Activated CD8-positive, alpha-beta memory T cell treated with anti-CD3 and anti-CD28 coated beads for 4 hours (primary cell): ENCODE results near the gene DRGX.

Experiments used
- DNase-seq, 2 donors: peaks; one replicate each; pipeline ENCODE4 v3.0.0-alpha.2; 2020; ENCODE audit warnings: low read depth in 2 of 2

Gene DRGX

DNA sequence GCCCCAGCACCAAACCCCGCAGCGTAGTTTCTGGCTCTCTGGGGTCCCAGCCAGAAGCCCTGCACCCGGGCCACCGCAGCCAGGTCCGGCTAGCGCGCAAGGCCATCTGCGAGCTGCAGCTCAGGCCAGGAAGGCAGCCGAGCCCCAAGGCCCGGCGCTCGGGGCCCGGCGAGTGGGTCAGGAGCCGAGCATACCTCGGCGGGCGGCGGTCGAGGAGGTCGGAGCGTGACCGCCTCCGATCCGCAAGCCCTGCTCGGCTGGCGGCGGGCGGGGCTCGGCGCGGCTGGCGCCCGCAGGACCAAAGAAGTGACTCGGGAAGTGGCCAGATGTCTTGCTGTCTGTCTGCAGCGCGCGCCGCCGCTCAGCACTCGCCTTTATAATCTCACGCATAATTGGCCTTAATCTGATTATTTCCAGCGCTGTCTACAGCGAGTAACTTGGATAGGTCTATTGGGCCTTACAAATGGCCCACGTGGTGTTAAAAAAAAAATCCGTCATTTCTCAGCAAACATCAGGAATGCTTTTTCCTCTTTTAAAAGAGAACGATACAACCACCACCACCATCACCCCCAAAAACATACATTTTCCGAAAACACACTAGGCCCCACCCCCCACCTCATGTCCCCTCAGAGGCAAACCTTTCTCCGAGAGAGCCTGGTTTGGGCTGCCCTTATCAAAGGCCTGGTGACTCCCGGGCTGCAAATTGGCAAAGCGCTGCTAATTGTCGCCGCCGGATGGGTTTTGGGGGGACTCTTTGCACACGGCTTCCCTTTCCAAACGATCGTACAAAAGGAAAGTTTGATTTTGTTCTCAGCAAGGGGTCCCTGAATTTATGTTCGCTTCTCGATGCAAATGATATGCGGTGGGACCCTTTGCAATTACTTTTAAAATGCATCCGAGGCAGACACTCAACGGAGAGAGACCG is at the start of gene DRGX:
TSS of gene DRGX (minus strand) at position 349 of the 925 bp plus-strand sequence. CDS start 649 bp downstream, outside the sequence.
- no peak for DNase-seq

DNA sequence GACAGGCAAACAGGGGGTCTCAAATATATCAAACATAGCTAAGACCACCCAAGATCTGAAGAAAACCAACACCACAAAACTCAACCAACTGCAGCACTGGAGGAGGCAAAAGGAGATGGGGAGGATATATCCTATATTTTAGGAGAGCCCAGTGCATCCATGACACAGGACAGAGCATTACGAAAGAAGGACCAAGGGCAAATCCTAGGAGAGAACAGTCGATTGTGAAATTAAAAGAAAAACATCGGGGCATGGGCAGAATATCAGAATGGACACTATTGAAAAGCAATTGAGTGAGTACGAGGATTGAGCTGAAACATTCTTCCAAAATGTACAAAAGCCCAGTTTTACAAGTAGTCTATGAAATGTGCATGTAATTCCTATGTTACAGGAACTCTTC is 48.5 kb upstream of the DRGX start:
- DNase-seq, result no peak

DNA sequence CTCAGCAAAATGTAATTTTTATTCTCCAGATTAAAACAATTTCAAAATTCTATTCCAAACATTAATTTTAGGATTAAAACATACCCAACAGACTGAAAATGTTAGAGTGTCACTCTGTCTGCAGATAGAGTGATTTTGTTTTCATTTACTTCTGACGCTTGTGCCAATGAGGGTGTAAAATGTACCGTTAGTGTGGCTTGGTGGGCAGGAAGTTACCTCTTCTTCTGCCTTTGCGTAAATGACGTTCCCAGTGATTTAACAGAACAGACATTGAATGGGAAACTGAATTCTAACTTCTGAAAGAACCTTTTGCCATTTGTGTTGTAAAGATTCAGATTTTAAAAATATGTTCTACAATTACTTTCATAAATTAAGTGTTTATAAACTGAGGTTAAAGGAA is 47.0 kb upstream of the DRGX start:
- no peak for DNase-seq

DNA sequence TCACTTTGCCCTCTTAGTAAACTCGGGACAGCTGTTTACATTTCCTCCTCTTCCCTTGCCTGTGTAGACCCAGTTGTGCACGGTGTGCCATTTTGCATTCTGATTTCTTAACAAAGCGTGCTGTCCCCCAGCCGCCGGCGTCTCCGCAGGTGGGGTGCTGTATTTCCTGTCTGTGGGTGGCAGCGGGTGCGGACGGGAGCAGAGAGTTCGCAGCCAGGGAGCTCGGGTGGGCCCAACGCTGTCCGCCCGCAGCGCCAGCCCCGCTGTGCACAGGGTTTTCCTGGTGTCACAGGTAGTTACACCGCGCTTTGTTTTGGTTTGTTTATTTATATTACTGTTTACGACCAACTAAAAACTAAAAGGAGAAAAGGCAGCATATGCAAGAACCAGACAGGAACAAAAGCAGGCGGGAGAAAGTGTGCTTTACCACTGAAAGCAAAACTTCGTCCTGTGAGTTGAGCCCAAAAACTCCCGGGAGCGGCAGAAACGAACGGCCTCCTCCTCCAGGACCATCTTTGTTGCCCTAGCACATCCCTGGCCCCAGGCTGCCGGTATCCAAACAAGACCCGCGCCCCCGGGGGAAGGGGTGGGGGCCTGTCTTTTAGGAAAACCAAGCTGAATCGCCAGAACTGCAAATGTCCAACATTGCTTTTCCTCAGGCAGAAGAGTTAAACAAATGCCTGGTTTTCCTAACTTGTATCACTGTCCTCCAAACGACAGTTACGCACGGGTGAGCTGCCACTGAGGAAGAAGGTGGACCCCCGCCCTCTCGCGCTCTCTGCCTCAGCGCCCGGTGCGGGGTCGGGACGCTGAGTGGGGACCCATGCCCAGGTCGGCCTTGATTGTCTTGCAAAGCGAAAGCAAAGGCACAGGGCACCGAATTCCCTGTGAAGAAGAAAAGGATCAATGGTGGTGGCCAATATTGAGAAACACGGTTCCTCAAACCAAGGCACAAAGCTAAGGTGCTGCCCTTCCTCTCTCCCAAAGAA is 45.9 kb upstream of the DRGX start:
- DNase-seq, result no peak

DNA sequence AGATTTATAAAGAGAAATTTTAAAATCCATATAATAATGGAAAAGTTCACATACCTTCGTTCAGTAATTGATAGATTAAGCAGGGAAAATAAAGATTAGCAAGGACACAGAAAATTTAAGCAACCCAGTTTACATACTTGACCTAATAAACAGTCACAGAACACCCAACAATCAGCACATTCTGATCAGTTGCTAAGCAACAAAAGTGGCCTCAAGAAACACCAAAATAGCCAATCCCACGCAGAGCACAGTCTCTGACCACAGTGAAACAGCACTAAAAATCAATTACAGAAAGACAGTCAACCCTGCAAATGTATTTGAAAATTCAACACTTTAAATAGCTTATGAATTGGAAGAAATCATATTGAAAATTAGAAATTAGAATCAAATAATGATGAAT is 39.3 kb upstream of the DRGX start:
- no peak for DNase-seq

DNA sequence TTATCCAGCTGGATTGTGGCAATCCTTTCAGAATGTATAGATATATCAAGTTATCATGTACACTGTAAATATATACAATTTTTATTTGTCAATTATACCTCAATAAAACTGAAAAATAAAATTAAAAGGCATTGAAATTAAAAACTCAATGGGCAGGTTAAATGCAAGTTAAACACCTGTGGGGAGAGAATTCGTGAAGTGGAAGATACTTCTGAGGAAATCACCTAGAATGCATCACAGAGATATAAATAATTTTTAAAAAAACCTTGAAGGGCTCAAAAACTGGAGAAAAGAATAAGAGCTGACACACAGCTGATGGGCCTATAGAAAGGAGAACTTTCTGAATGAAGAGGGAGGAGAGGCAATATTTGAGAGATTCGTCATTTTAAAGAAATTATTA is 37.2 kb upstream of the DRGX start:
- DNase-seq, result no peak

DNA sequence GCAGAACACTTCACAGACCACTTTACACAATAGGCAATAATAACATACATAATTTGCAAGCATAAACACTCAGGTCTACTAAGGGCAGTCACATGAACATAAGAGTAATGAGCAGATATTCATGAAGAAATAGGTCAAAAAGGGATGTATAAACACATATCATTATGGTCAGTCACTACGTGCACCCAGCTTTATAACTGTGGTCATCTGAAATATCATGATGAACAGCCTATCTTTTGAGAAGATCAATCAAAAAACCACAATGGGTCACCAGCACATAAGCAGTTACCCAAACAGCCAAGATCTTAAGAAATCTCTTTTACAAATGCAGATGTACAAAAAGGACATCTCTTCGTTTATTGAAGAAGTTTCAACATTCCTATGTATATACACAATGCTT is 35.5 kb upstream of the DRGX start:
- DNase-seq, result no peak

DNA sequence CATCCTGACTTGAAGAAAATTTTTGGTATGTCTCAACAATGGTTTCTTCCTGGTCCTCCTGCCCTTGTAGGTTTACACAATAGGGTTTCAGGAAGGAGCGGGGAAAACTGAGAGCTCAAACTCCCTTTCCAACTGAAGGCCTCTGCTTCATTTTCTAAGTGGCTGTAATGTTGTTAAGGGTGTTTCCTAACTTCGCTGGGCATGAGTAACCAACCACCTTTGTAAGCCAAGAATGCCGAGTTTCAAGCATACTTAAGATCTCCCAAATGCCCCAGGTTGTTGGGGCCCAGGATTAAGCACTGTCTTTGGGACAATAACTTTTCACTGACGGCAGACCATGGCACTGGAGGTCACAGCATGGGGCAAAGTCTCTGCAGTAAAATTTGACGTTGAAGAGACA is 33.6 kb upstream of the DRGX start:
- no peak for DNase-seq

DNA sequence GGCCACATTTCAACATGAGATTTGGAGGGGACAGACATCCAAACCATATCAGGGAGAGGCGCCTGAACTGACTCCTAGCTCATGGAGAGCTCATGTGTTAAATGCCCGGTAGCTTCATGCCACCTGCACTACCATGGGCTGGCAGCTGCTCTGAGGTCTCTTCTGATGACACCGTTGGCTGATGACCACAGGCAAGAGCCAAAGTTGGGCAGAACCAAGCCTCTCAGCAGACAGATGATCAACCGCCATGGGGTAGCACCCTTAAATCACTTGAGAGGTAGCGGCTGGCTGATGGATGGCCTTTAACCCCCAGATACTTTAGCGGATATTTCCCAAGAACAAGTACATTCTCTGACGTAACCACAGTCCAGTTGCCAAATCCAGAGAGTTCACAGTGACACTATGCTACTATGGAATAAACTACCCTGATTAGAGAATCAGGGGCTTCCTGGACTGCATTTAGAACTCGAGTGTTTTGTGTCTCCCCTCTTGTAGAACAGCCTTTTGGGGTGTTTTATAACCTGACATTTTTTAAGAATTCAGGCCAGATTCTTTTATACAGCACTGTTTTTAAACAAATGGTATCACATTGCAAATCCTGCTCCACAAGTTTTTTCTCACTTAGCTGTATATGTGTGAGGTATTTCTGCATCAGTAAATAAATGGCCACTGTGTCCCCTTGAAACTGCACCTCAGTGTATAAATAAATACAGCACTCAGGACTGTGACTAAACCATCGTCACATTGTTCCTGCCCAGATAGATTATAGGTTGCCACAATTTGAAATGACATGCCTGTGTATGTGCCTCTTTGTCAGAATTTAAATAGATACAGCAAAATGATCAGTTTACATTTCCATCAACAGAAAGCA is 30.8 kb upstream of the DRGX start:
- DNase-seq, result no peak

DNA sequence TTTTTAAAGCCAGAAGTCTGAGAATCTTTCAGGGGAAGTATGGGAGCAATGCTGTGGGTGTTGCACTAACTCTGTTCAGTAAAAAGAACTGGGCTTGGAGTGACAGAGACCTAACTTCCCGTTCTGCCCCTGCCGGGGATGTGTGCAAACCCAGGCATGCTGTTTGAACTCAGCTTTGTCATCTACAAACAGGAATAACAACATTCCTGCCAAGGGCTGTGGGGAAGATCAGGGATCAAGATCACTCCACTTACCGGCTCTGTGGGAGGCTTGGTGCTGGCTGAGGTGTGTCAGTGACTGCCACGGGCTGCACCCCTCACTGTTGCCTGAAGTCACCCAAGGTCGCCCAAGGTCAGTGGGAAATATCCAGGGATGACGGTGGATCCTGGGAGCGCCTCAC is 23.1 kb upstream of the DRGX start:
- DNase-seq, result no peak

DNA sequence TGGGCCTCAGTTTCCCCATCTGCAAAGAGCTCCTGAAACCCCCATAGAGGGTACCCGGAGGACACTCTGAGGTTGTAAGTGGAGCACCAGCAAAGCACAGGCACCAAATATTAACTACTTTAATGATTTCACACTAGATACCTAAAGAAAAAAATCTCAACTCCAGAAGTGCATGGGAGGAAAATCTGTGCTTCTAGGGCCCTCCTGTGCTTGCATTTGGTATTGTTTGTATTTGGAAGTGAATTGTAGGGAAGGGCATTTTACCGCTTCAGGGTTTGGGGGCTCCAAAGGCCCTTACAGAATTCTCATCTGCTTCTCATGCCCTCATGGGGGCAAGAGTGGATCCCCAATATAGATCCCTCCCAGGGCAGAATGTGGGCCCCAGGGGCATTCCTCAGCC is 22.4 kb upstream of the DRGX start:
- DNase-seq, result no peak

DNA sequence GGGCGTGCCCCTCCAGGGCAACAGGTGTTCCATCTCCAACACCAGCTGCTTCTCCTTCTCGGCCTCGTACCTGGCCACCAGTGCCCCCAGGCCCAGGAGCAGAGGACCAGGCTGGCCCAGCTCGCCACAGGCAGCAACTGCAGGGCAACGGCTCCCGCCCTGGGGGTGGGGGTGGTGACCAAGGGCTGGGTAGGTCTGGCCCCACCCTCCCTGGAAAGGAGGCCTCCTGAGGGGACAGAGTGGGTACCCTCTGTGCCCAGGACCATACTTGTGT is 22.1 kb upstream of the DRGX start:
- DNase-seq, result no peak

DNA sequence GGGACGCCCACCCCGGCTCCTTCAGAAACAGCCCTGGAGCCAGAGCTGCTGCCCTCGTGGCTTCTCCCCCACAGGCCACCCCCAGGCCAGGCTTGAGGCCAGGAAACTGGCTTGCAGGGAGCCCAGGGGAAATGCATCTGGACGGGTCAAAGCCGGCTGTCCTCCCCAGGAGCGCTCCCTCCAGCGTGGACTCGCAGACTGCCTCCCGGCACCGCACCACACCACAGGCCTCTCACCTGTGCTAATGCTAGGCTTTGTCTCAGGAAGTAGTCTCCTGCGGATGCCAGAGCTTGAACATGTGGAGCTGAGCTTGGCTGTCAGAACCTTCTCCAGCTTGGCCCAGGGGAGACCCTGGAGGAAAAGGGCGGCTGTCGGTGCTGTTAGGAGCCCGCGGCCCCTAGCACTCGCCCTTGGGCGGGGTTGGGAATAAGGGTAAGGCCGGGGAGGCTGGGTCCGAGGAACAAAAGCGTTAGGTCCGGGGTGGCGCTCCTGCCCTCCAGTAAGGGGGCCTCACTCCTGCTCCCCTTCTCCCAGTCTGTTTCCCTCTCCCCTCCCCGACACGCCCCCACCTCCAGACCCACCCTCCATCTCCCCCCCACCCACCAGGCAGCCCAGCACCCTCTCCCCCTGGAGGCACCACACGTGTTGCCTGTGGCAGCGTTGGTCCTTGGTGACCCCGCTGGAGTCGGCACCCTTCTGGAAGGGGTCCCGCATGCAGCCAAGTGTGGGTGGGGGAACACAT is 21.6 kb upstream of the DRGX start:
- DNase-seq, result no peak

DNA sequence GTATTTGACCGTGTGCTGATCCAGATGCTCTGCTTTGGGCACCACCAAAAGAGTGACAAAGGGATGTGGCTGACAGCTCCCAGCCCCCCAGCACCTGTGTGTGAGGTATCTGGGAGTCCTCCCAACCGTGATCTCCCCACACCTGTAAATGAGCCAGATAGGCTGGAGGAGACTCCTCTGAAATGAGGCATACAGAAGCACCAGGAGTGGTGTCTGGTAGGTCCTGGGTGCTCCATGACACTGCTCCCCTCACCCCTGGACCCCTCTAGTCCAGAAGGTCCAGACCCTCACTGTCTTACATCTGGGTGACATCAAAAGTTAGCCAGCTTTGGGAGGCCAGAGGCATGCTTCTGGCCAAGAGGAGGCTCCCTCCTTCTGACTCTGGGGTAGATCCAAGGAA is 20.0 kb upstream of the DRGX start:
- no peak for DNase-seq

DNA sequence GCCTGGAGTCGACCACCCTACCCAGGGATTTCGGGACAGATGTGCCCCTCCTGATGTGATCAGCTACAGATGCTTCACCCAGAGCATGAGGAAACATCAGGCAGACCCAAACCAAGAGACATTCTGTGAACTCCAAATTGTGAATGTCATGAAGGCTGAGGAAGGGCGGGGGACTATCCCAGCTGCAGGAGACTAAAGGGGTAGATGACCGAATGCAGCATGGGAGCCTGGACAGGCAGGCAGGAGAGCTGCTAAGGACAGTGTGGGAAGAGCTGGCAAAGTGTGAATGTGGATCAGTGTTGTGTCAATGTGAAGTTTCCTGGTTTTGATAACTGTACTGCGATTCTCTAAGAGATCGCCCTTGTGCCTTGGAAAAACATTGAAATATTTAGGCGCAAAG is 19.2 kb upstream of the DRGX start:
- no peak for DNase-seq

DNA sequence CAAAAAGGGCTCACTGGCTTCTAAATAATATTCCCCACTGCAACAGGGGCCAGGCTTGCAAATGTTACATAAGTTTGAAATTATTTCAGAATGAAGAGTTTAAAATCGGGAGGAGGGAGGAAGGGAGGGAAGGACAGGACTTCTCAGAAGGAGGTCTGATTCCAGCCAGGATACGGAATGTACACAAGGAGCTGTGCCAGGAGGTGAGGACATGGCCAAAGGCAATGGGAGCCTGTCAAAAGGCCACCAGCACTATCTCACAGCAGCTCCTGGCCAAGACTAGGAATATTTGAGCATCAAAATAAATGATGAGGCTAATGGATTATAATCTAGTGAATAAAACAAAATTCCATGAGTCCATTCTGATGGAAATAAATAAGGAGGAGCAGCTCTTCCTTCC is 18.6 kb upstream of the DRGX start:
- DNase-seq, result no peak

DNA sequence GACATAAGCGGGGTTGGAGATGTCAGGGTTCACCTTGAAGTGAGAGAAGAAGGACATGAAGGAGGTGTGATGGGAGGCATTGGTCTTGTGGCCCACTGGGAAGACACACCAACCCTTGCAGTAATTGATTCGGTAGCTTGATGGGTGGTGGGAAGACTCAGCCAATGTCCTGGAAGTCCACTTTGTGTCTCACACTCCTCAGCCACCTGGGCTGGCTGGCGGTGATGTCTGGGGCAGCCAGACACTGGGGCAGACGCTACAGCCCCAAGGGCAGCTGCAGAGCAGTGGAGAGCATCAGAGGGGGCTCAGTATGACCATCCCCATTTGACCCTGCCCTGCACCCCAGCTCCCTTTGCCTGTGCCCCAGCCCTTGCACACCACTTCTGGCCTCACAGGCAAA is 16.7 kb upstream of the DRGX start:
- no peak for DNase-seq

DNA sequence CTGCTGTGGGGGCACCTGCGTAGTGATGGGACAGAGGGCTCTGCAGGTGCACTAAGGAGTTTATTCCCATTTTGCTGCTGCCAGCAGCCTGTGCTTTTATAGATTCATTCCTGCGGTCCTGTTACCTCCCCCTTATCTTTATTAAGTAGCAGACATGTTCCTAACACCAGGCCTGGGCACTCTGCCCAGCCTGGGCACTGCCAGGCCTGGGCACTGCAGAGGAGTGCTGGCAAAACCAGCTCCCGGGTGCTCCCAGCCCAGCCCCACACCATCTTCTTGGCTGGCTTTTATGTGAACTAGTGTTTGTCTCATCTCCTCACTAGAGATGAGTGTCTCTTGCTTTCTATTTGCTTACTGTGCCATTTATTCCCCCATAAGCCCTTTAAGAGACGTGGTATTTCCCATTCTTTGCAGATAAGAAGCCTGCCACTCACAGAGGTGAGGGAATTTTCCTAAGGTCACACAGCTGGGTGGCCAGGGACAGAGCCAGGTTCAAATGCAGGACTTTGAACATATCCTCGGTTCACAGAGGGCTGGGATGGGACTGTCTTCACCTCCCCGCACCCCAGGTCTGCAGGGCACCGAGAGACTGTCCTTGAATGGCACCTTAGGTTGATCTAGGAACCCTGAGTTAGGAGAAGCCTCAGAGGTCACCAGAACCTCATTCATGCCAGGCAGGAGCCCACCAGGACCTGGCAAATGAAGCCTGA is 14.6 kb upstream of the DRGX start:
- no peak for DNase-seq

DNA sequence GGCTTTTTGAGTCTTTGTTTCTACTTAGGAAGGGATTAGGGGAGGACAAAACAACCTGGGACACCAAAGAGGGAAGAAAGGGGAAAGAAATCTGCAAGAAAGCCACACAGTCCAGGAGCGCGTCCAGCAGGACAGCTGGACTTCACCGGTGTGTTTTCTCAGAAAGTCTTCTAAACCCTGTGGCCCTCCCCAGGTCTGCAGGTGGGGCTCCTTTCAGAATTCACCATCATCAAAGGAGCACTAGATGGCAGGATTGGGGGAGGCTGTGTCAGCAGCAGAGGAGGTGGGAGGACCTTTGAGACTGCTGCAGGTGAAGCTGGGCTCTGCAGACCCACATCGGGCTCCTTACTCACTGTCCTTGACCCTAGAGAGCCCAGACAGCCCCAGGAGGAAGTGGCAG is 13.9 kb upstream of the DRGX start:
- DNase-seq, result no peak

DNA sequence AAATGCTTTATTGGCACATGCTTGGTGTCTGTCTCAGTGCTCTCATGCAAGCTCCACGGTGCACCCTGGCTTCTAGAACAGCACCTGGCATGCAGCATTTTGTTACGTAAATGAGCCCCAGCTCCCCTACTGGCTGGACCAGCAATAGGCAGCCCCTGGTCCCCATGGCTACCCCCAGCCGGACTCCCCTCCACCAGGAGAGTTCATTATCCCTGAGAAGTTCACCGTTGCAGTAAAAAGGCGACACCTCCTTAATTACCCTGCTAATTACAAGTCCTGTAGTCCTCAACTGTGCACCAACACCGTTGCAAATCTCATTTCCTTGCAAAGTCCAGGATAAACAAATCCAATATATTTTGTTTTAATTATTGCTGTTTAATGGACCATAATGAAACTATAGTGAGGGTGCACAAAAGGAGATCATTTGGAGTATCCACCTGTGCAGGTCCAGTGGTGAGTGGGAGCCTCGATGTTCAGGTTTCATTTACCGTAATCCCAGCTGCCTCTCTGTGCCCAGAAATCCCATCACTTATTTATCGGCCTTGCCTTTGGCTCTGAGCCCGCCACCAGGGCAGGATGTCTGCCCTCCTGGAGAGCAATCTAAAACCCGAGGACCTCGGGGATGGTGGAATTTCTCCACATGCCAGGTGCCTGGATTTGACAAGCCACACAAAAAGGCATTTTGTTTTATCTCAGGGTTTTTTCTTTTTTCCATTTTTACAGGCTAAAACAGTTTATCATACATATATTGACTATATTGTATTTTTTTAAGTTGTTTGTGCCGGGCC is 12.8 kb upstream of the DRGX start:
- DNase-seq, result no peak
